SK-N-SH (cell line): ENCODE data around the gene TSSC4. TPM values are rescaled to one million over a fixed set of nuclear protein-coding genes. Genes with fewer than 3 reads are reported as not detected.

Experiments used
- CTCF ChIA-PET: fragments of 300-600, 350-600 bp; formaldehyde crosslinking; extraction: SDS; loops from one replicate; lab custom pipeline; 2021; lab: Yijun Ruan, JAX
- POLR2A ChIA-PET: fragments of 350-600 bp; sonication (Branson Sonifier 250); formaldehyde crosslinking; extraction: SDS; loops from one replicate; lab custom pipeline; 2020; ENCODE audit warnings: antibody characterized with exemption, inconsistent platforms; lab: Yijun Ruan, JAX
- DNase-seq: peaks from one replicate; pipeline ENCODE4 v3.0.0; 2012
- H2AFZ ChIP-seq: fragments of 200-600 bp; sonication (generic); 2 replicates; pipeline ENCODE4 v1.8.1; 2016; ENCODE audit warnings: antibody characterized with exemption, mild to moderate bottlenecking, low read depth
- H3F3A ChIP-seq: fragments of 200-600 bp; sonication (generic); replicated peaks from 2 replicates; pipeline ENCODE3; 2016; ENCODE audit warnings: antibody characterized with exemption, mild to moderate bottlenecking; ENCODE audit not compliant: insufficient read depth
- H3K27ac ChIP-seq, 2 experiments: fragments of 200-500 bp in 1 of 2; fragments of 200-600 bp in 1 of 2; sonication (Bioruptor generic) in 1 of 2; sonication (generic), shearing (Covaris generic) in 1 of 2; 2 replicates each; pipeline versions ENCODE4 v1.5.1 to v1.6.1; 2014 to 2016; ENCODE audit warnings: low read depth in 2 of 2, inconsistent platforms in 1 of 2, low read length in 1 of 2, mild to moderate bottlenecking in 1 of 2, mixed read lengths in 1 of 2
- H3K27me3 ChIP-seq: fragments of 200-600 bp; sonication (generic), shearing (Covaris generic); 2 replicates; pipeline ENCODE4 v1.6.1; 2016; ENCODE audit warnings: mixed run types; ENCODE audit not compliant: insufficient read depth
- H3K36me3 ChIP-seq, 2 experiments: fragments of 200-500 bp in 1 of 2; fragments of 200-600 bp in 1 of 2; sonication (Bioruptor generic) in 1 of 2; sonication (generic) in 1 of 2; replicated peaks in 1 of 2; 2 replicates each; pipeline versions ENCODE3 to v1.5.1; 2014 to 2016; ENCODE audit warnings: low read length in 1 of 2, mild to moderate bottlenecking in 1 of 2; ENCODE audit not compliant: insufficient read depth in 2 of 2, control insufficient read depth in 1 of 2
- H3K4me1 ChIP-seq, 2 experiments: fragments of 200-500 bp in 1 of 2; fragments of 200-600 bp in 1 of 2; sonication (Bioruptor generic) in 1 of 2; sonication (generic), shearing (Covaris generic) in 1 of 2; 2 replicates each; pipeline versions ENCODE4 v1.5.1 to v1.6.1; 2014 to 2016; ENCODE audit warnings: low read depth in 1 of 2, low read length in 1 of 2, mixed run types in 1 of 2; ENCODE audit not compliant: insufficient read depth in 2 of 2, control insufficient read depth in 1 of 2
- H3K4me2 ChIP-seq: fragments of 200-600 bp; sonication (generic), shearing (Covaris generic); 2 replicates; pipeline ENCODE4 v1.6.1; 2017; ENCODE audit warnings: mixed run types
- H3K4me3 ChIP-seq, 2 experiments: fragments of 200-500 bp in 1 of 2; fragments of 200-600 bp in 1 of 2; sonication (Bioruptor generic) in 1 of 2; sonication (generic), shearing (Covaris generic) in 1 of 2; 2 replicates each; pipeline versions ENCODE4 v1.5.1 to v1.8.1; 2014 to 2016; ENCODE audit warnings: low read depth in 2 of 2, inconsistent platforms in 1 of 2, low read length in 1 of 2, mild to moderate bottlenecking in 1 of 2, mixed read lengths in 1 of 2, moderate library complexity in 1 of 2
- H3K79me2 ChIP-seq: fragments of 200-600 bp; sonication (generic); 2 replicates; pipeline ENCODE4 v1.8.1; 2017; ENCODE audit warnings: mild to moderate bottlenecking; ENCODE audit not compliant: insufficient read depth
- H3K9ac ChIP-seq: fragments of 200-600 bp; sonication (generic); 2 replicates; pipeline ENCODE4 v1.6.1; 2017; ENCODE audit warnings: mixed run types
- H3K9me2 ChIP-seq: fragments of 200-600 bp; sonication (generic); 2 replicates; pipeline ENCODE4 v1.6.1; 2017; ENCODE audit warnings: mixed run types
- H3K9me3 ChIP-seq: fragments of 200-600 bp; sonication (generic); 2 replicates; pipeline ENCODE4 v1.6.1; 2017; ENCODE audit warnings: mixed run types, mild to moderate bottlenecking, moderate library complexity
- H4K20me1 ChIP-seq: fragments of 200-600 bp; sonication (generic); 2 replicates; pipeline ENCODE4 v1.6.1; 2017; ENCODE audit warnings: mild to moderate bottlenecking, mixed run types; ENCODE audit not compliant: insufficient read depth
- CTCF ChIP-seq: fragments of 200-600 bp; sonication (generic); IDR thresholded peaks from 2 replicates; pipeline ENCODE4 v1.6.1; 2017; ENCODE audit warnings: antibody characterized with exemption, mild to moderate bottlenecking, moderate library complexity
- ELF1 ChIP-seq: IDR thresholded peaks from 2 replicates; pipeline ENCODE4 v1.4.0; 2012
- FOXJ3 ChIP-seq: sonication (generic); formaldehyde crosslinking; IDR thresholded peaks from 2 replicates; pipeline ENCODE4 v1.5.1; 2020; ENCODE audit warnings: mild to moderate bottlenecking, missing genetic modification reagents
- FOXM1 ChIP-seq: IDR thresholded peaks from 2 replicates; pipeline ENCODE4 v1.4.0; 2012; ENCODE audit warnings: low read depth, mild to moderate bottlenecking
- GATA2 ChIP-seq: sonication (generic); formaldehyde crosslinking; IDR thresholded peaks from 2 replicates; pipeline ENCODE4 v1.5.0; 2020; ENCODE audit warnings: mild to moderate bottlenecking, missing genetic modification reagents
- IRF3 ChIP-seq: fragments of 150-350 bp; IDR thresholded peaks from 2 replicates; pipeline ENCODE4 v1.6.1; 2016; ENCODE audit warnings: mild to moderate bottlenecking, low read depth, low read length
- JUND ChIP-seq: IDR thresholded peaks from 2 replicates; pipeline ENCODE4 v1.4.0; 2012
- MAX ChIP-seq: IDR thresholded peaks from 2 replicates; pipeline ENCODE4 v1.4.0; 2012; ENCODE audit warnings: low read depth
- NFIC ChIP-seq: IDR thresholded peaks from 2 replicates; pipeline ENCODE4 v1.4.0; 2012; ENCODE audit warnings: borderline replicate concordance
- RCOR1 ChIP-seq: fragments of 150-350 bp; IDR thresholded peaks from 2 replicates; pipeline ENCODE4 v1.6.1; 2017; ENCODE audit warnings: antibody characterized with exemption, low read length
- REST ChIP-seq: IDR thresholded peaks from 2 replicates; pipeline ENCODE4 v1.6.1; 2012; ENCODE audit warnings: mild to moderate bottlenecking, low read depth, low read length, moderate library complexity
- RFX5 ChIP-seq: IDR thresholded peaks from 2 replicates; pipeline ENCODE4 v1.6.1; 2012; ENCODE audit warnings: mild to moderate bottlenecking, improper control_type of control experiment, low read length
- SIN3A ChIP-seq: IDR thresholded peaks from 2 replicates; pipeline ENCODE4 v1.6.1; 2012; ENCODE audit warnings: low read depth, mild to moderate bottlenecking, low read length, moderate library complexity, borderline replicate concordance
- SMC3 ChIP-seq: IDR thresholded peaks from 2 replicates; pipeline ENCODE4 v1.6.1; 2012; ENCODE audit warnings: low read depth, low read length, improper control_type of control experiment
- TAF1 ChIP-seq: IDR thresholded peaks from 2 replicates; pipeline ENCODE4 v1.6.1; 2012; ENCODE audit warnings: low read depth, mild to moderate bottlenecking, low read length, moderate library complexity, borderline replicate concordance
- USF1 ChIP-seq: IDR thresholded peaks from 2 replicates; pipeline ENCODE4 v1.4.0; 2012; ENCODE audit warnings: low read depth, borderline replicate concordance
- WGBS: methylation state at CpG from one replicate; pipeline ENCODE4 v1.1.6; 2017; ENCODE audit warnings: low lambda C conversion rate; 5-methylcytosine and 5-hydroxymethylcytosine counted together
- polyA plus RNA-seq, 3 experiments: library from polyadenylated mRNA; depleted of rRNA; stranded (reverse); fragments of >200 nt; gene quantifications; 2 replicates each; pipeline ENCODE4 v1.2.3, GENCODE V29; 2012

The TSSC4 gene
- polyA plus RNA-seq, 1 of the 3 experiments (the other 2 are of a cell fraction): 45.1 TPM

GRCh38 chr11:2442589-2442988, 42.0 kb downstream of the TSSC4 start:
- H3F3A ChIP-seq: no peaks in the 10 kb centered on the region
- H3K9me3 ChIP-seq: no peaks in the 10 kb centered on the region
- no peak overlapping the region for H3K4me3 ChIP-seq
- 76% methylated on average over 2 of the region's 2 CpGs for WGBS
- H3K9me2 ChIP-seq: no peaks in the 10 kb centered on the region
- no peak overlapping the region for H3K4me2 ChIP-seq
- TF ChIP-seq USF1 (no peak), JUND (no peak), CTCF (no peak), ELF1 (no peak), SMC3 (no peak), RFX5 (no peak), FOXJ3 (CRISPR knock-in tag) (no peak), SIN3A (no peak), RCOR1 (no peak), MAX (no peak)
- no peaks in the 10 kb centered on the region for H4K20me1 ChIP-seq
- no peak for DNase-seq
- ChIA-PET CTCF (interaction anchor here (0.9 to 4.4 kb wide), 9 partner anchors 10 to 137 kb away, joined by 3 to 43 read pairs (median 6); partner anchors contain the start of gene TSSC4), POLR2A (no interaction called here)
- no peak overlapping the region for H3K9ac ChIP-seq
- no peaks in the 10 kb centered on the region for H3K79me2 ChIP-seq
- no peaks in the 10 kb centered on the region; the same call in 1 of the 2 replicates for H3K27me3 ChIP-seq
- peaks cover 0 to 6% of the 10 kb centered on the region in 2 experiments; a peak in 1 of 4 replicates for H3K4me1 ChIP-seq
- no peaks in the 10 kb centered on the region for H3K36me3 ChIP-seq
- H2AFZ ChIP-seq: no peak overlapping the region
- no peak overlapping the region for H3K27ac ChIP-seq

- H3K79me2 ChIP-seq: no peaks in the 10 kb centered on the region
- no peaks in the 10 kb centered on the region; the same call in 1 of the 2 replicates for H3K27me3 ChIP-seq
- H3K4me1 ChIP-seq: peaks cover 0 to 6% of the 10 kb centered on the region in 2 experiments; a peak in 1 of 4 replicates
- H4K20me1 ChIP-seq: no peaks in the 10 kb centered on the region
- no peak overlapping the region for H3K9ac ChIP-seq
- H3K9me2 ChIP-seq: no peaks in the 10 kb centered on the region
- POLR2A ChIA-PET: no interaction called here
- H3K4me2 ChIP-seq: no peak overlapping the region
- no peaks in the 10 kb centered on the region for H3F3A ChIP-seq
- no peak for TF ChIP-seq IRF3
- no peak for TF ChIP-seq GATA2 (CRISPR knock-in tag)
- no peak for TF ChIP-seq REST
- TF ChIP-seq MAX: no peak
- no peak for TF ChIP-seq SMC3
- TF ChIP-seq NFIC: no peak
- TF ChIP-seq FOXM1: no peak
- TF ChIP-seq TAF1: no peak
- TF ChIP-seq, all 33 proteins: peak for 0
- H3K4me3 ChIP-seq: no peak overlapping the region
- no peak overlapping the region for H2AFZ ChIP-seq
- no peaks in the 10 kb centered on the region for H3K36me3 ChIP-seq
- CTCF ChIA-PET: interaction anchor here (1.5 to 4.4 kb wide), 5 partner anchors 9 to 138 kb away, joined by 3 to 43 read pairs (median 6); no protein-coding TSS in a partner anchor
- no peak for DNase-seq
- H3K9me3 ChIP-seq: no peaks in the 10 kb centered on the region
- 41% methylated on average over 7 of the region's 11 CpGs for WGBS
- no peak overlapping the region for H3K27ac ChIP-seq
These were observed 42.9 kb downstream of the TSSC4 start for GRCh38 chr11:2443406-2443805.
